Measurements from ENCODE around the gene GLIS1. TPM values are rescaled to one million over a fixed set of nuclear protein-coding genes. Genes with fewer than 3 reads are reported as not detected.

GLIS1 gene
- polyA plus RNA-seq, 1 donor (not counting 4 experiments of a cell fraction or from before 2014, with no cell fraction given): not detected

DNA sequence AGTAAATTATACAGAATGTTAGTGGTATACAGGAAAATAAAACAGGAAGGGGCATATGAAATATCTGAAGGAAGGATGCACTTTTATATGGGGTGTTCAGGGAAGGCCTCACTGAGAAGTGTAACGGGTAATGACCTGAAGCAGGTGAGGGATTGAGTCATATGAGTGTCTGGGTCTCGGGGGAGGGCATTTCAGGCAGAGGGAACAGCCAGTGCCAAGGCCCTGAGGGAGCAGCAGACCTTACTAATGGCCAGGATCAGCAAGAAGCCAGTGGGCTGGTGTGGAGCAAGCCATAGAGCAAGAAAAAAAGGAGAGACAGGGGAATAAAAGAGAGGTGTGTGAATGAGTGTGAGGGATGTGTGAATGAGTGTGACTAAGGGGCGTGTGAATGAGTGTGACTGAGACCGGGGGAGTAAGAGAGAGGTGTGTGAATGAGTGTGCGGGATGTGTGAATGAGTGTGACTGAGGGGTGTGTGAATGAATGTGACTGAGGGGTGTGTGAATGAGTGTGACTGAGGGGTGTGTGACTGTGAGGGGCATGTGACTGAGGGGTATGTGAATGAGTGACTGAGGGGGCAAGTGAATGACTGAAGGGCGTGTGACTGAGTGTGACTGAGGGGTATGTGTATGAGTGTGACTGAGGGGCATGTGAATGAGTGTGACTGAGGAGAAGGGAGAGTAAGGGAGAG is 107.2 kb downstream of the GLIS1 start:
- Histone ChIP-seq H3K4me2 (ENCODE audit: control insufficient read depth, extremely low read depth, insufficient read depth, low read depth, low read length) (no peak overlapping the region), H3K4me1 (ENCODE audit: control insufficient read depth, extremely low read depth, insufficient read depth, low read length) (no peaks in the 10 kb centered on the region), H3K9me3 (ENCODE audit: control insufficient read depth, low read depth, low read length) (no peaks in the 10 kb centered on the region), H2AFZ (ENCODE audit: control insufficient read depth, low read length) (no peak overlapping the region), H4K20me1 (ENCODE audit: control insufficient read depth, extremely low read depth, insufficient read depth, low read length) (no peaks in the 10 kb centered on the region), H3K9me1 (ENCODE audit: control insufficient read depth, extremely low read depth, insufficient read depth, low read length) (no peaks in the 10 kb centered on the region), H3K36me3 (ENCODE audit: control insufficient read depth in 2 of 2, extremely low read depth in 1 of 2, insufficient read depth in 2 of 2, low read length in 2 of 2) (no peaks in the 10 kb centered on the region), H3K9ac (ENCODE audit: control insufficient read depth, extremely low read depth, insufficient read depth, low read length) (no peak overlapping the region), H3K79me2 (ENCODE audit: control insufficient read depth, insufficient read depth, low read length) (no peaks in the 10 kb centered on the region), H3K27me3 (ENCODE audit: control insufficient read depth, extremely low read depth, insufficient read depth, low read length) (peaks cover 10% of the 10 kb centered on the region), H3K27ac (ENCODE audit: control insufficient read depth, insufficient read depth, low read length) (no peak overlapping the region), H3K4me3 (ENCODE audit: control insufficient read depth in 2 of 3, extremely low read depth in 1 of 3, insufficient read depth in 2 of 3, low read depth in 1 of 3, low read length in 3 of 3) (no peak overlapping the region)
- no peak for DNase-seq (ENCODE audit: low read depth, low spot score)
- dilution Hi-C loops (cut with MboI; ENCODE audit: extremely low pct_ligation_motif_present, low sequenced_read_pairs): no loop called here
- no peak for TF ChIP-seq EZH2 (IDR thresholded peaks at IDR 0.05; ENCODE audit: low read length)
- TF ChIP-seq, protein P1, sequence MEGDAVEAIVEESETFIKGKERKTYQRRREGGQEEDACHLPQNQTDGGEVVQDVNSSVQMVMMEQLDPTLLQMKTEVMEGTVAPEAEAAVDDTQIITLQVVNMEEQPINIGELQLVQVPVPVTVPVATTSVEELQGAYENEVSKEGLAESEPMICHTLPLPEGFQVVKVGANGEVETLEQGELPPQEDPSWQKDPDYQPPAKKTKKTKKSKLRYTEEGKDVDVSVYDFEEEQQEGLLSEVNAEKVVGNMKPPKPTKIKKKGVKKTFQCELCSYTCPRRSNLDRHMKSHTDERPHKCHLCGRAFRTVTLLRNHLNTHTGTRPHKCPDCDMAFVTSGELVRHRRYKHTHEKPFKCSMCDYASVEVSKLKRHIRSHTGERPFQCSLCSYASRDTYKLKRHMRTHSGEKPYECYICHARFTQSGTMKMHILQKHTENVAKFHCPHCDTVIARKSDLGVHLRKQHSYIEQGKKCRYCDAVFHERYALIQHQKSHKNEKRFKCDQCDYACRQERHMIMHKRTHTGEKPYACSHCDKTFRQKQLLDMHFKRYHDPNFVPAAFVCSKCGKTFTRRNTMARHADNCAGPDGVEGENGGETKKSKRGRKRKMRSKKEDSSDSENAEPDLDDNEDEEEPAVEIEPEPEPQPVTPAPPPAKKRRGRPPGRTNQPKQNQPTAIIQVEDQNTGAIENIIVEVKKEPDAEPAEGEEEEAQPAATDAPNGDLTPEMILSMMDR (optimal IDR thresholded peaks at IDR 0.05 in 1 of 3, IDR thresholded peaks at IDR 0.05 in 1 of 3, conservative IDR thresholded peaks at IDR 0.05 in 1 of 3; ENCODE audit: extremely low read depth in 1 of 3, insufficient read depth in 2 of 3, low read length in 3 of 3): no peak
- no peak for FAIRE-seq

DNA sequence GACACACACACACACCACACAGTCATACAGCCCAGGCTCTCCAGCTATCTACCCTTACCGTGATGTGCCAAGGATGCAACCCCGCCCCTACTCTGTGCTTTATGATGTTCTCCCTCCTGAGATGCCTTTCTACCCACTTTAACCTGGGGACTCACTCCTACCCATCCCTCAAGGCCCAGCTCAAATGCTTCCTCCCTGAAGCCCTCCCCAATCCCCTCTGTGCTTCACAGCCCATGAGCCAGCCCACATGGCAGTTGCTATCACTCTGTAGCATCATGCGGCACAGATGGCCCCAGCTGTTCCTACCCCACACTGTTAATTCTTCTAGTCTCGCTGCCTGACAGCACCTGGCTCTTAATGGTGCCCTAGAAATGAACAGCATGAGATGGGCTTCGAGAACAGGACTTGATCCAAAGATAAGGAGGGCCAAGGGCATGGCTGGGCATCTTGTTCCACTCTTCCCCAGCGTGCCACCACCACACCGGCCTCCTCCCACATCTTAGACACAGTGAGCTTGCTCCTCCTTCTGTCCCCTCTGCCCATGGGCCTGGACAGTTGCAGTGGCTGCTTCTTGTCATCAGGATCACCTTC is 109.8 kb downstream of the GLIS1 start:
- dilution Hi-C loops (cut with MboI; ENCODE audit: extremely low pct_ligation_motif_present, low sequenced_read_pairs): no loop called here
- no peaks in the 10 kb centered on the region for H4K20me1 ChIP-seq (ENCODE audit: control insufficient read depth, extremely low read depth, insufficient read depth, low read length)
- TF ChIP-seq, protein P1 (optimal IDR thresholded peaks at IDR 0.05 in 1 of 3, IDR thresholded peaks at IDR 0.05 in 1 of 3, conservative IDR thresholded peaks at IDR 0.05 in 1 of 3; ENCODE audit: extremely low read depth in 1 of 3, insufficient read depth in 2 of 3, low read length in 3 of 3): no peak
- no peak for TF ChIP-seq EZH2 (IDR thresholded peaks at IDR 0.05; ENCODE audit: low read length)

More for the DNA sequence above, 109.8 kb downstream of the GLIS1 start:
- no peaks in the 10 kb centered on the region for H3K36me3 ChIP-seq (ENCODE audit: control insufficient read depth in 2 of 2, extremely low read depth in 1 of 2, insufficient read depth in 2 of 2, low read length in 2 of 2)
- no peak for FAIRE-seq
- no peaks in the 10 kb centered on the region for H3K9me3 ChIP-seq (ENCODE audit: control insufficient read depth, low read depth, low read length)
- no peak overlapping the region for H3K4me3 ChIP-seq (ENCODE audit: control insufficient read depth in 2 of 3, extremely low read depth in 1 of 3, insufficient read depth in 2 of 3, low read depth in 1 of 3, low read length in 3 of 3)
- peaks cover 5% of the 10 kb centered on the region for H3K27me3 ChIP-seq (ENCODE audit: control insufficient read depth, extremely low read depth, insufficient read depth, low read length)
- H3K9me1 ChIP-seq (ENCODE audit: control insufficient read depth, extremely low read depth, insufficient read depth, low read length): no peaks in the 10 kb centered on the region
- no peak overlapping the region for H3K4me2 ChIP-seq (ENCODE audit: control insufficient read depth, extremely low read depth, insufficient read depth, low read depth, low read length)
- no peaks in the 10 kb centered on the region for H3K79me2 ChIP-seq (ENCODE audit: control insufficient read depth, insufficient read depth, low read length)
- H2AFZ ChIP-seq (ENCODE audit: control insufficient read depth, low read length): no peak overlapping the region
- H3K4me1 ChIP-seq (ENCODE audit: control insufficient read depth, extremely low read depth, insufficient read depth, low read length): no peaks in the 10 kb centered on the region
- no peak for DNase-seq (ENCODE audit: low read depth, low spot score)
- no peak overlapping the region for H3K27ac ChIP-seq (ENCODE audit: control insufficient read depth, insufficient read depth, low read length)
- no peak overlapping the region for H3K9ac ChIP-seq (ENCODE audit: control insufficient read depth, extremely low read depth, insufficient read depth, low read length)

Data from keratinocyte (primary cell).